Measurements from ENCODE around the gene C11orf21. TPM values are rescaled to one million over a fixed set of nuclear protein-coding genes. Genes with fewer than 3 reads are reported as not detected.

The C11orf21 gene
- total and polyA plus RNA-seq, 2 of the 8 experiments (the other 6 are each of a cell fraction or from before 2014, with no cell fraction given): not detected

- Histone ChIP-seq H4K91ac (replicated peaks; ENCODE audit: insufficient read length, low read length) (no peak overlapping the region), H3K79me2 (ENCODE audit: control insufficient read depth in 1 of 2, insufficient read depth in 2 of 2, low read length in 2 of 2) (no peaks in the 10 kb centered on the region), H3K4me3 (ENCODE audit: extremely low read depth in 1 of 4, insufficient read depth in 2 of 4, low read depth in 3 of 4, low read length in 4 of 4) (no peak overlapping the region), H3K4me1 (replicated peaks in 1 of 4; ENCODE audit: control insufficient read depth in 3 of 4, insufficient read depth in 4 of 4, low read length in 3 of 4) (peaks cover 0 to 7% (median under 1%) of the 10 kb centered on the region in 4 experiments; a peak in 2 of 7 replicates), H3K23ac (ENCODE audit: insufficient read length) (no peak overlapping the region), H2BK120ac (replicated peaks; ENCODE audit: low read depth, low read length) (no peak overlapping the region), H3K36me3 (ENCODE audit: control insufficient read depth in 2 of 4, insufficient read depth in 4 of 4, low read length in 3 of 4) (no peaks in the 10 kb centered on the region), H2AK5ac (ENCODE audit: low read depth, low read length) (no peak overlapping the region), H2BK12ac (ENCODE audit: low read depth, low read length) (no peak overlapping the region), H2BK5ac (ENCODE audit: low read depth, low read length) (no peak overlapping the region), H3K14ac (ENCODE audit: insufficient read length) (no peak overlapping the region), H3K18ac (ENCODE audit: extremely low read depth, low read length) (no peak overlapping the region), H3K27me3 (replicated peaks in 1 of 4; ENCODE audit: control insufficient read depth in 3 of 4, extremely low read depth in 1 of 4, insufficient read depth in 3 of 4, low read length in 3 of 4) (peaks cover 2 to 40% (median 23%) of the 10 kb centered on the region in 4 experiments), H3K4me2 (ENCODE audit: insufficient read depth in 1 of 2, low read depth in 2 of 2, low read length in 2 of 2) (no peak overlapping the region), H2BK15ac (ENCODE audit: low read length) (no peak overlapping the region), H3K23me2 (ENCODE audit: low read depth, low read length) (no peaks in the 10 kb centered on the region; the same call in 1 of the 2 replicates), H3K9ac (replicated peaks in 1 of 4; ENCODE audit: extremely low read depth in 1 of 4, low read depth in 3 of 4, low read length in 3 of 4) (no peak overlapping the region), H3K79me1 (ENCODE audit: low read depth, low read length) (no peaks in the 10 kb centered on the region), H2AFZ (ENCODE audit: low read length) (no peak overlapping the region), H2BK20ac (ENCODE audit: low read length) (no peak overlapping the region), H4K5ac (ENCODE audit: insufficient read length, low read depth, low read length) (no peak overlapping the region), H4K20me1 (replicated peaks in 1 of 2; ENCODE audit: control insufficient read depth in 1 of 2, insufficient read depth in 2 of 2, low read length in 2 of 2) (peaks cover 0 to 1% of the 10 kb centered on the region in 2 experiments), H4K8ac (ENCODE audit: extremely low read depth, insufficient read depth, low read length) (no peak overlapping the region), H3K9me3 (ENCODE audit: insufficient read depth in 2 of 2, low read depth in 1 of 2, low read length in 1 of 2) (no peaks in the 10 kb centered on the region), H3K27ac (ENCODE audit: low read depth, low read length) (no peak overlapping the region), H3K56ac (replicated peaks; ENCODE audit: insufficient read length, low read depth, low read length) (no peak overlapping the region), H3K4ac (replicated peaks; ENCODE audit: insufficient read length, low read depth, low read length) (no peak overlapping the region)
- ChIA-PET POLR2A (ENCODE audit: partially characterized antibody) (interaction anchor here (0.8 kb wide), 1 partner anchor 21 kb away, joined by 3 read pairs; no protein-coding TSS in a partner anchor), CTCF (ENCODE audit: partially characterized antibody) (interaction anchor here (1.0 to 2.0 kb wide), 5 partner anchors 10 to 77 kb away, joined by 3 to 7 read pairs (median 5); no protein-coding TSS in a partner anchor)
- FAIRE-seq: no peak
- DNase-seq (ENCODE audit: low read depth in 1 of 2, low spot score in 2 of 2): no peak
- TF ChIP-seq POLR2A (IDR thresholded peaks at IDR 0.05; ENCODE audit: control extremely low read depth in 1 of 2, low read depth in 2 of 2, low read length in 2 of 2): no peak
- TF ChIP-seq ATF3 (IDR thresholded peaks at IDR 0.05; ENCODE audit: insufficient read depth, low read depth, low read length): no peak
- no peak for TF ChIP-seq SIRT6 (IDR thresholded peaks at IDR 0.05; ENCODE audit: low read length)
- 92% methylated on average over 13 of the region's 13 CpGs; no CpG with 5 or more reads in 1 of the 2 experiments for WGBS, 2 experiments (ENCODE audit: extremely low coverage in 1 of 2, insufficient coverage in 1 of 2, insufficient read length in 1 of 2, insufficient replicate concordance in 2 of 2, low coverage in 1 of 2, low lambda C conversion rate in 2 of 2, missing lambda C conversion rate in 1 of 2)
These were observed 37.9 kb downstream of the C11orf21 start for GRCh38 chr11:2263724-2264360.

Data from H1 (cell line).